ENCODE results near the gene PPP2R3B. TPM values are rescaled to one million over a fixed set of nuclear protein-coding genes. Genes with fewer than 3 reads are reported as not detected.

Gene PPP2R3B
- total RNA-seq, 1 donor from 2014 or later, result 9.3 TPM

DNA sequence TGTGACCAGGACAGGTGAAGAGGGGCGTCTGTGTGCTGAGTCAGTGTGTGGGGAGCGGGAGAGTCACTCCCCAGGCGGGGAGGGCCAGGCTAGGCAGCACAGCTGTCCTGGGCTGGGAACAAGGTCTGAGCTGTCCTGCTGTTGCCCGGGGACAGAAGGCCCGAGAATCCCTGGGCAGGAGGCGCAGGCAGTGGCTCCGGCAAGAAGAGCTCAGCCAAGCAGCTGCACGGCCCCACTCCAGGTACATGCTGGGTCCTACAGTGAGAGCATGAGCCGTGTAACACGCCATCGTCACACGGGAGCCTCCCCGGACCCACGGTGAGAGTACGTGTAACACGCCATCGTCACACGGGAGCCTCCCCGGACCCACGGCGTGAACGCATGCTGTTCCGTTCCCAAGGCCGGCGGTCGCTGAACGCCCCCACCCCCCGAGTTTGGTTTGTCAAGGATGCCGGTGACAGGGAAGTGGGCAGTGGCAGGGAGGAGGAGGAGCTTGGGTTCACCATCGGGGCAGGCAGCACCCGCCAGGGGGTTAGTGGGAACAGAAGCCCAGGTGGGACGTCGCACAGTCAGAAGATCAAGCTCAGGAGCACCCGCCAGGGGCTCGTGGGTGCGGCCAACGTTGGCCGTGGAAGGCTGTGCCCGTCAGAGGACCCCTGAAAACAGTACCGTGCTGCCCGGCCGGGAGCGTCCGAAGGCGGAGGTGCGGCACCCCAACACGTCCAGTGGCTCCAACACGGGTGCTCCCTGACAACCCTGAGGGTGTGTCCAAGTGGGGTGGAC lies 15.6 kb downstream of the PPP2R3B start:
- ATAC-seq (no peak), DNase-seq (ENCODE audit: low spot score) (no peak)

DNA sequence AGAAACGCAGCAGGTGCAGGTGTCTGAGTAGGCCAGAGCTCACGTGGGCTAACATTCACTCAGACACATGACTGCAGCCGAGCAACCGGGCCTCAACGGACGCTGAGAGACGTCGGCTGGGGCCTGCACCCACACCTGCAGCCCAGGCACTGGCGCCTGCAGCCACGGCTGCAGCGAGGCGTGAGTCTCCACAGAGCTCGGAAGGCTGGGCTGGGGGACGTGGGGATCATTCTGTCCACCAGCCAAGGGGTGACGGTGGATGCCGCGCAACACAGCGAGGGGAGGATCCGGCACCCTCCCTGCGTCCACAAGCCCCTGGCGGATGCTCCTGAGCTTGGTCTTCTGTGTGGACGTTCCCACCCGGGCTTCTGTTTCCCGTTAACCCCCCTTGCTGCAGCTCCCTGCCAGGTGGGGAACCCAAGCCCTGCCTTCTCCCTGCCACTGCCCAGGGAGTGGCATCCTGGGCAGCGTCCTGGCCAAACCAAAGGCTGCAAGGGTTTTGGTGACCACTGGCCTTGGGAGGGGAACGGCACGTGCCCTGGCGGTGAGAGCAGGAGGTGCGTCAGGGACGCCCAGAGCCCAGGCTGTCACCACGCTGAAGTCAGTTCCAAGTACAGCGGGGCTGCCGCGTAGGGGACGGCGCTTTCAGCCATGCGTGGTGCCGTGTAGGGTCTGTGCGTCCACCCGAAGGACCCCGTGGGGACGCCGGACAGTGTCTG lies 16.3 kb downstream of the PPP2R3B start:
- DNase-seq (ENCODE audit: low spot score) (no peak), ATAC-seq (no peak)

DNA sequence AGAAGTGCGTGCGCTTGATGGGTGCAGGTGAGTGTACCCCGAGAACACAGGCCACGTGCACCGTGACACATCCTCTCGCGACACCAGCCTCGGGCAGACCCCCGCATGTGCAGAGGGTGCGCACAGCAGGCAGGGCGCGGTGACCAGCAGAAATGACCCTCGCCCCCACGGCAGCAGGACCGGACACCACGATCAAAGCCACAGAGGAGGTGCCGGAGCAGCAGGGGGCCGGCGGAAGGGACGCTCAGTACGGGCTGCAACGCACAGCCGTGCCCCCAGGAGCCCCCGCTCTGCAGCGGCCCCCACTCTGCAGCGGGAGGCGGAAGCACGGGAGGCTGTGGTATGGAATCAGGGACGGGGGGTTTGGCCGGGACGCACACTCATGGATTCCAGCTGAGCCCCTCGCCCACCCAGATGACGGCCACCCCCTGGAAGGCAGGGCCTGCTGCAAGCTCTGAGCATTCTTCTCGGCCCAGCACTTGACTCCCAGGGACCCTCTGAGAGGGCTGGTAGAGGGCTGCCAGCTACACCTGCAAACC lies 17.1 kb downstream of the PPP2R3B start:
- ATAC-seq (no peak), DNase-seq (ENCODE audit: low spot score) (no peak)

- no peak for ATAC-seq
- DNase-seq (ENCODE audit: low spot score), result no peak
These were observed 17.7 kb downstream of the PPP2R3B start for GRCh38 chrX:368811-369562.

DNA sequence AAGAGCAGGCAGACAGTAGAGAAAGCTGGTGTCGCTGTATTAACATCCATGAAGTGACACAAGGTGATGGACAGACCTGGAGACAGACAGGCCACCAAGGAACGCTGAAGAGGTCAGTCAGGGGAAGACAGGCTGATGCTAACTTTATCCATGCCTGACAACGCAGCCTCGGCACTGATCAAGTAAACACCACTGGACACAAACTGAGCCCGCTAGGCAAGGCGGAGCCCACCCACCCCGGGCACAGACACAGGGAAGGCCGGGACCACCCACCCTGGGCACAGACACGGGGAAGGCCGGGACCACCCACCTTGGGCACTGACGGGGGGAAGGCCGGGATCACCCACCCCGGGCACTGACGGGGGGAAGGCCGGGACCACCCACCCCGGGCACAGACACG lies 18.8 kb downstream of the PPP2R3B start:
- no peak for DNase-seq (ENCODE audit: low spot score)
- no peak for ATAC-seq

DNA sequence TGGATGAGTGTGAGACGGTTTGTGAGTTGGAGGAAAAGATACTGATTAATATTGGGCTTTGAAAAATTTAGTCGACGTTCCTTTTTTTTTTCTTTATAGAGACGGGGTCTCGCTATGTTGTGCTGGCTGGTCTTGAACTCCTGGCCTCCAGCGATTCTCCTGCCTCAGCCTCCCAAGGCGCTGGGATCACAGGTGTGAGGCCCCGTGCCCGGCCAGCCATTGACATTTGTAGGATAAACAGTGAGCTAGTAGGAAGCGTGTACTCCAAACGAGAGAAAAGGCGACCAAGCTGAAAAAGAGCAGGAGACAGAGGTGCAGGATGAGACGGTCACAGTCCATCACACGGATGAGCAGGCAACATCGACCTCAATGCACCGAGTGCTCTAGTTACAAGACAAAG lies 19.4 kb downstream of the PPP2R3B start:
- no peak for DNase-seq (ENCODE audit: low spot score)

GRCh38 chrX:363621-364375 lies 22.9 kb downstream of the PPP2R3B start:
- DNase-seq (ENCODE audit: low spot score) (no peak), ATAC-seq (no peak)

More for the DNA sequence above, 19.4 kb downstream of the PPP2R3B start:
- ATAC-seq, result no peak

DNA sequence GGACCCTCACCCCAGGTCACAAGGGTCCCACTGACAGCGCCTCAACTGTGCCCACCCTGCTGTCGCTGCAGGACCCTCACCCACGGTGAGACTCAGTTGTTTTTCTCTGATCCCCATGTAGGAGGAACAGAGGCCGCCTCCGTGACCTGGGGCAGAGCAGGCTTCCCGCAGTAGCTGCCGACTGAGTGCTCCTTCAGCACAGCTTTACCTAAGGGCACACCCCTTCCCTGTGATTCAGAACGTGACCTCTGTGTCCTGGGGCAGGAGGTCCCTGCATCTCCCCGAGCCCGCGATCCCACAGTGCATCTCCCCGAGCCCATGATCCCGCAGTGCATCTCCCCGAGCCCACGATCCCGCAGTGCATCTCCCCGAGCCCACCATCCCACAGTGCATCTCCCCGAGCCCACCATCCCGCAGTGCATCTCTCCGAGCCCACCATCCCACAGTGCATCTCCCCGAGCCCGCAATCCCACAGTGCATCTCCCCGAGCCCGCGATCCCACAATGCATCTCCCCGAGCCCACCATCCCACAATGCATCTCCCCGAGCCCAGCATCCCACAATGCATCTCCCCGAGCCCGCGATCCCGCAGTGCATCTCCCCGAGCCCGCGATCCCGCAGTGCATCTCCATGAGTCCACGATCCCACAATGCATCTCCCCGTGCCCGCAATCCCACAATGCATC lies 23.6 kb downstream of the PPP2R3B start:
- no peak for DNase-seq (ENCODE audit: low spot score)
- ATAC-seq, result no peak

DNA sequence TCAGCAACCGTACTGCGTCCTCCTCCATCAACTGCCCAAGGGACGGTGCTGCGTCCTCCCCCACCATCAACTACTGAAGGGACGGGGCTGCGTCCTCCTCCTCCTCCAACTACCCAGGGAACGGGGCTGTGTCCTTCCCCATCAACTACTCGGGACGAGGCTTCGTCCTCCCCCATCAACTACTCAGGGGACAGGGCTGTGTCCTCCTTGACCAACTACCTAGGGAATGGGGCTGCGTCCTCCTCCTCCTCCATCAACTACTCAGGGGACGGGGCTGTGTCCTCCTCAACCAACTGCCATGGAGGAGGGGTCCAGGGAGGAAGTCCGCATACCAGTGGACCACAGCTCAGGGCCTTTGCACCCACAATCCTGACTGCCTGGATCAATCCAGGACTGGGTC lies 24.4 kb downstream of the PPP2R3B start:
- no peak for ATAC-seq

DNA sequence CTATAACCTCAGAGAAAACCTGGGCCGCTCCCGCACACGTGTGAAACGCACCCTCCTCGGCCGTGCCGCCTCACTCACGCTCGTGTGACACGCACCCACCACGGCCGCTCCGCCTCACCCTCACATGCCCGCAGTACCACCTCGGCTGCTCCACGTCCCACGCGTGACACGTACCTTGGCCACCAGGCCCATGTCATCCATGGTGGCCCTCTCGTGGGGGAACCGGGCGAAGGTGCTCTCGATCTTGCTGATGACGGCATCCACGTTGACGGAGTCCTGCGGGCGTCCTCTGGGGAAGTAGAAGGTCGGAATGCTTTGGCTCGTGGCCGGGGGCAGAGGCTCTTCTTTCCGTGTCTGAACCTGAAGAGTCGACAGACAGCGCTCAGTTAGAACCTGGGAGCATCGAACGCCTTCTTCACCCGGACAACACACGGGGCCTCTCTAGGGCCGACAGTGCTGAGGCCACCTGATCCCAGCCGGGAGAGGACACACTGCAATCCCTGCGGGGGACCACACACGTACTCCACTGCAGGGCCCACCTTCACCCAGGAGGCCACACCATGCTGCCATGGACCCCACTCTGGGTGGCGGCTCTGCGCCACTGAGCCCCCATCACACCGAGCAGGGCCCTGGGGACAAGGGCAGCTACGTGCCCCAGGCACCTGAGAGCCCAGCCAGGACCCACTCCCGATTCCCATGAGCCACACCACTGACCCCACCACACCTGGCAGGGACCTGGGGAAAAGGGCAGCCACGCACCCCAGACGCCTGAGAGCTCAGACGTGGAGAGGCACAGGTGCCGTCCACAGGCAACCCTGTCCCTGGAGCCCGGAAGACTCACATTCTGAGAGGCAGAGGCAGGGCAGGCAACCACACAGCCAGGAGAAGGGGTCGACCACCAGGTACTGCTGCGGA lies 25.2 kb downstream of the PPP2R3B start:
- no peak for ATAC-seq
- DNase-seq (ENCODE audit: low spot score), result no peak

More for the DNA sequence above, 24.4 kb downstream of the PPP2R3B start:
- DNase-seq (ENCODE audit: low spot score), result no peak

- DNase-seq (ENCODE audit: low spot score) (no peak), ATAC-seq (no peak)
These were observed 26.1 kb downstream of the PPP2R3B start for GRCh38 chrX:360496-361150.

- ATAC-seq, result no peak
- no peak for DNase-seq (ENCODE audit: low spot score)
These were observed 28.0 kb downstream of the PPP2R3B start for GRCh38 chrX:358651-359143.

- DNase-seq (ENCODE audit: low spot score), result no peak
- ATAC-seq, result no peak
These were observed 28.8 kb downstream of the PPP2R3B start for GRCh38 chrX:357693-358471.

GRCh38 chrX:357035-357692 lies 29.5 kb downstream of the PPP2R3B start:
- ATAC-seq (no peak), DNase-seq (ENCODE audit: low spot score) (no peak)

DNA sequence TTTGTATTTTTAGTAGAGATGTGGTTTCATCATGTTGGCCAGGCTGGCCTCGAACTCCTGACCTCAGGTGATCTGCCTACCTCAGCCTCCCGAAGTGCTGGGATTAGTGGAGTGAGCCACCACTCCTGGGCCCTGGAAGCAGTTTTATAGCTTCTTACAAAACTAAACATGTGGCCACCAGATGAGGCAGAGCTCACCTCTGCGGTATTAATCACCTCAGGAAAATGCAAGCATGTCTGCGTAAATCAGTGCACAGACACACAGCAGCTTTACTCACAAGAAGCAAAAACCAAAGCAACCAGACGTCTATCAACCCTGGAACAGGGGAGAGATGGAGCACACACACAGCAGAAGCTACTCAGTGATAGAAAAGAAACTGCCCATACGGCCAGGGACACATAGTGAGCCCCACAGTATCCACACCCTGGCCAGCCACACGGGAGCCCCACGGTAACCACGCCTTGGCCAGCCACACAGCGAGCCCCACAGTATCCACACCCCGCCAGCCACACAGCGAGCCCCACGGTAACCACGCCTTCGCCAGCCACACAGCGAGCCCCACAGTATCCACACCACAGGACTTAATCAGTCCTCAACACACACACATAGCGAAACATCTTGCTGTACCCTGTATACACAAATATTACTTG lies 30.2 kb downstream of the PPP2R3B start:
- ATAC-seq (no peak), DNase-seq (ENCODE audit: low spot score) (no peak)

DNA sequence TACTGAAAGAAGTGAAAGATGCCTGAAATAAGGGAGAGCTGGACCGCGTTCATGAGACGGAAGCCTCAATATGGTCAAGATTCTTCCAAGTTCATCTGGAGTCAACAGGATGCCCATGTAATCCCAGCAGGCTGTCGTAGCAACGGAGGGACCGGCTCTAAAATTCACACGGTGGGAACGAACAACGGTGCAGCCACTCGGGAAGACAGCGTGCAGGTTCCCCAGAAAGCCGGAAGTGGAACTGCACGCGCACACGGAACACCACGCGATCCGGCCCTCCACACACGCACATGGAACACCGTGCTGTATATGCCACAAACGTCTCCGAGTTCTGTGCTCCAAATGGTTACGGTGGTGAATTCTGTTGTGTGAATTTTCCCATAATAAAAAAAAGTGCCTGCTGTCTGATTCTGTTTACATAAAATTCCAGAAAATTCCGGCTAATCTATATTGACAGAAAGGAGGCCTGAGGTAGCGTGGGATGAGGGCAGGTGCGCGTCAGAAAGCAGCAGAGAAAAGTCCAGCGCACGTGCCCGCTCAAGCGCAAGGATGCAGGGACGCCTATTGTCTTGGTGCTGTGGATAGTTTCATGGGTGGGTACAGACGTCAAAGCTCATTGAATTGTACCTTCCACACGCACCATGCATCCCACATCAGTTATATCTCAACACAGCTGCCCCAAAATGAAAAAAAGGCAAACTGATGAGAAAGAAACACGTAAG lies 31.2 kb downstream of the PPP2R3B start:
- ATAC-seq, result no peak
- DNase-seq (ENCODE audit: low spot score), result no peak
